Measurements from ENCODE around the gene GREM2.

The GREM2 gene

DNA sequence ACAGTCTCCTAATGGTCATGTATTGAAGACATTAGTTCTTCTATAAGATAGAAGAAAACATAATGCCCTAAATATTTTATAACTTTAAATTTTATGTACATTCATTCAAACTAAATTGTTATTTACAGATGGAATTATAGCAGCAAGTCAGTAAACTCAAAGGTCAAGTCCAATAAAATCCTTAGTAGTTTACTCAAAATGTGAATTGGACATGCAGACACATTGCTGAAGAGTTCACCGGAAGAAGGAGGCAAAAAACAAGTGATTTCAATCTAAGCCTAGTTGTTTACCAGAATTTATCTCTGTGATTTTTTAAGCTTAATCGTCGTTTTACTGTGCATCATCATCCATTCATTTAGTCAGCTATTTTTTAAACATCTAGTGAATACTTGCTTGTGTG, 149.7 kb downstream of the GREM2 start:
- no peak for DNase-seq (ENCODE audit: low read depth in 3 of 3, low spot score in 1 of 3)

DNA sequence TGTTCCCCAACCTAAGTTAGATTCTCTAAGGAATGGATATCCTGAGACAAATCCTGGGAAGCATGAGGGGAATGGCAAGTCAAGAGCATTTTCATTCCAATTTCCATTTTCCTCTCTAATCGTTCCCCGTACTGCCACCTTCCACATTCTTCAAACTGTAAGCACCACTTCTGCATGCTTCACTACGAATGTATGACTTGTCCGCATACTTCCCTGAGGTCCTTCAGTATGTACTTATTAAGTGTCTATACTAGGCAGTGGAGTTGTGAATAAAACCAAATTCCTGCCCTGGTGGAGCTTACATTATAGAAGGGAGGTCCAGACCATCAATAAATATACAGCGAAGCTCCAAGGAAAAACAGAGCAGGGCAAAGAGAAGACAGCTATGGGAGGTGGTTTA, 154.8 kb downstream of the GREM2 start:
- DNase-seq (ENCODE audit: low read depth in 3 of 3, low spot score in 1 of 3) = no peak

DNA sequence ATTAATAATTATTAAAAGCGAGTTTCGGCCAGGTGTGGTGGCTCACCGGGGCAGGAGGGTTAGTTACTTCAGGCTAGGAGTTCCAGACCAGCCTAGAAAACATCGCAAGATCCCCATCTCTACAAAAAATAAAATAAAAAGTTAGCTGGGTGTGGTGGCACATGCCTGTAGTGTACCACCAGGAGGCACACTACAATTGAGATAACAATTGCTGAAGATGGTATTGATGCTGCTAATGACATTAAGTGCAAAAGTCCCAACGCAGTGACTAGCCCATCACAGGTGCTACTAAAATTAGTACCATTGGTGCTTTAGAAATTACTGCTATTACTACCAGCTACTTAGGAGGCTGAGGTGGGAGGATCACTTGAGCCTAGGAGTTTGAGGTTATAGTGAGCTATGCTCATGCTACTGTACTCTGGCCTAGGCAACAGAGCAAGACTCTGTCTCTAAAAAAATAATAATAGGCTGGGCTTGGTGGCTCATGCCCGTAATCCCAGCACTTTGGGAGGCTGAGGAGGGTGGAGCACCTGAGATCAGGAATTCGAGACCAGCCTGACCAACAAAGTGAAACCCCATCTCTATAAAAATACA, 156.6 kb downstream of the GREM2 start:
- DNase-seq (ENCODE audit: low read depth in 3 of 3, low spot score in 1 of 3) = no peak

DNA sequence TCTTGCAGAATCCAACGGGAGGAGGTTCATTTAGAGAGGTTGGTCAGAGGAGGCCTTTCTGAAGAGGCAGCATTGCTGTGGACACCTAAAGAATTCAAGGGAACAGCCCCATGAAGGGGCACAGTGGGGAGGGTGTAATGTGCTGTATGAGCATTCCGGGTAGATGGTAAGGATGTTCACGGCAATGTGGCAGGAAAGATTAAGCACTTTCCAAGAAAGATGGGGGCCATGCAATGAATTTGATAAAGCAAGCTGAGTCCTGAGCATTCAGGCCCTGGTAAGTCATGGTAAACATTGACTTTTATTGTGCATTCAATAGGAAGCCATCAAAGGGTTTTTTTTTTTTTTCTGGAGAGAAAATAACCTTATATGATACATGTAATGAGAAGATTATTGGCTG, 166.6 kb downstream of the GREM2 start:
- DNase-seq (ENCODE audit: low read depth in 3 of 3, low spot score in 1 of 3) = no peak

DNA sequence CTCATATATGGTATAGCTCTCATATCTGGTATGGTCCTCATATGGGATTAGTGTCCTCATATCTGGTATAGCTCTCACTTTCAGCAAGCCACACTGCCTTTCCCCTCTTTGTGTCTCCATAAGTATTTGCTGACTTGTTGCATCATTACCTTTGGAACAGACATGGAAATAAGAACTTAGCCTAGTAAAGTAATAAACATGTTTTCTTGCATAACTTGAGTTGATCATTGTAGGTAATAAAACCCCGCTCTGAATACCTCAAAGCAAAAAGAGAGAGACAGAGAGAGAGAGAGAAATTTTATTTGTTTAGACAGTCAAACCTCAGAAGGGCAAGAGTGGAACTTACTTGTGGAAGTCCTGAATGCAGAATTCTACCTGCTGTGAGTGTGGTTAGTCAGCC, 170.3 kb downstream of the GREM2 start:
- DNase-seq (ENCODE audit: low read depth in 3 of 3, low spot score in 1 of 3) = no peak

Measured in stimulated activated CD4-positive, alpha-beta T cell treated with anti-CD3 and anti-CD28 coated beads, TNF-alpha, amount 100 ng/mL, for 1 hour (primary cell).